ENCODE data around the gene NLRP3.

Gene NLRP3

DNA sequence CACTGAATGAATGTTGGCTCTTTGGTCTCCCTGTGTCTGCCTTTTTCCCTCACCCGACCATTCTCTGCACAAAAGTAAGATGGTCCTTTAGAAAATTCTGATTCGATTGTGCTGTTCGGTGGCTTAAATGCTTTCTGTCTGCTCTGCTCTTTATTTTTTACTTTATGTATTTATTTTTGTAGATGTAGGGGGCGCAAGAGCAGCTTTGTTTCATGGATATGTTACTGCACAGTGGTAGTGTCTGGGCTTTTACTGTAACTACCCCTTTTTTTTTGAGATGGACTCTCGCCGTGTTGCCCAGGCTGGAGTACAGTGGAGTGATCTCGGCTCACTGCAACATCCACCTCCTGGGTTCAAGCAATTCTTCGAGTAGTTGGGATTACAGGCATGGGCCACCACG lies 15.7 kb downstream of the NLRP3 start:
- Histone ChIP-seq H3K4me3 (ENCODE audit: low read depth, low read length) (no peak overlapping the region), H3K27ac (no peak overlapping the region), H3K9me3 (ENCODE audit: severe bottlenecking) (no peaks in the 10 kb centered on the region), H3K36me3 (no peaks in the 10 kb centered on the region), H3K27me3 (ENCODE audit: insufficient read depth, low read depth, severe bottlenecking) (peaks cover 79% of the 10 kb centered on the region)
- DNase-seq: no peak
- TF ChIP-seq, protein P1, sequence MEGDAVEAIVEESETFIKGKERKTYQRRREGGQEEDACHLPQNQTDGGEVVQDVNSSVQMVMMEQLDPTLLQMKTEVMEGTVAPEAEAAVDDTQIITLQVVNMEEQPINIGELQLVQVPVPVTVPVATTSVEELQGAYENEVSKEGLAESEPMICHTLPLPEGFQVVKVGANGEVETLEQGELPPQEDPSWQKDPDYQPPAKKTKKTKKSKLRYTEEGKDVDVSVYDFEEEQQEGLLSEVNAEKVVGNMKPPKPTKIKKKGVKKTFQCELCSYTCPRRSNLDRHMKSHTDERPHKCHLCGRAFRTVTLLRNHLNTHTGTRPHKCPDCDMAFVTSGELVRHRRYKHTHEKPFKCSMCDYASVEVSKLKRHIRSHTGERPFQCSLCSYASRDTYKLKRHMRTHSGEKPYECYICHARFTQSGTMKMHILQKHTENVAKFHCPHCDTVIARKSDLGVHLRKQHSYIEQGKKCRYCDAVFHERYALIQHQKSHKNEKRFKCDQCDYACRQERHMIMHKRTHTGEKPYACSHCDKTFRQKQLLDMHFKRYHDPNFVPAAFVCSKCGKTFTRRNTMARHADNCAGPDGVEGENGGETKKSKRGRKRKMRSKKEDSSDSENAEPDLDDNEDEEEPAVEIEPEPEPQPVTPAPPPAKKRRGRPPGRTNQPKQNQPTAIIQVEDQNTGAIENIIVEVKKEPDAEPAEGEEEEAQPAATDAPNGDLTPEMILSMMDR (IDR thresholded peaks at IDR 0.05; ENCODE audit: low read depth, low read length): no peak

DNA sequence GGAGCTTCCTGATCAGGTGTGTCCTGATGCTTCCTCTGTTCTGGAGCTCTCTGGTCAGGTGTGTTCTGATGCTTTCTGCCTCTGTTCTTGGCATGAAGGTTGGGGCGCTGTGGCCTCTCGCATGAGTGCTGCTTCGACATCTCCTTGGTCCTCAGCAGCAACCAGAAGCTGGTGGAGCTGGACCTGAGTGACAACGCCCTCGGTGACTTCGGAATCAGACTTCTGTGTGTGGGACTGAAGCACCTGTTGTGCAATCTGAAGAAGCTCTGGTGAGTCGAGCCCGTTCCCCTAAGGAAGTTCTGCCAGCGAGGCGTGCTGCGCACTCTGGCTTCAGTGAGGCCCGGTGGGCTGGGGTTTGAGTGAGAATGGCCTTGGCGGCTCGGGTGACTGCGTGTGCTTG lies 18.0 kb downstream of the NLRP3 start:
- Histone ChIP-seq H3K36me3 (no peaks in the 10 kb centered on the region), H3K27me3 (ENCODE audit: insufficient read depth, low read depth, severe bottlenecking) (peaks cover 77% of the 10 kb centered on the region), H3K4me3 (ENCODE audit: low read depth, low read length) (no peak overlapping the region), H3K9me3 (ENCODE audit: severe bottlenecking) (no peaks in the 10 kb centered on the region), H3K27ac (no peak overlapping the region)
- TF ChIP-seq, protein P1 (IDR thresholded peaks at IDR 0.05; ENCODE audit: low read depth, low read length): no peak
- DNase-seq: no peak

GRCh38 chr1:247435030-247435758 lies 19.2 kb downstream of the NLRP3 start:
- TF ChIP-seq, protein P1 (IDR thresholded peaks at IDR 0.05; ENCODE audit: low read depth, low read length): no peak
- Histone ChIP-seq H3K36me3 (no peaks in the 10 kb centered on the region), H3K4me3 (ENCODE audit: low read depth, low read length) (no peak overlapping the region), H3K27me3 (ENCODE audit: insufficient read depth, low read depth, severe bottlenecking) (peaks cover 74% of the 10 kb centered on the region), H3K9me3 (ENCODE audit: severe bottlenecking) (no peaks in the 10 kb centered on the region), H3K27ac (no peak overlapping the region)
- no peak for DNase-seq

GRCh38 chr1:247435759-247436147 lies 19.8 kb downstream of the NLRP3 start:
- Histone ChIP-seq H3K36me3 (no peaks in the 10 kb centered on the region), H3K27ac (no peak overlapping the region), H3K4me3 (ENCODE audit: low read depth, low read length) (no peak overlapping the region), H3K27me3 (ENCODE audit: insufficient read depth, low read depth, severe bottlenecking) (peaks cover 75% of the 10 kb centered on the region), H3K9me3 (ENCODE audit: severe bottlenecking) (no peaks in the 10 kb centered on the region)
- DNase-seq: no peak
- TF ChIP-seq, protein P1 (IDR thresholded peaks at IDR 0.05; ENCODE audit: low read depth, low read length): no peak

DNA sequence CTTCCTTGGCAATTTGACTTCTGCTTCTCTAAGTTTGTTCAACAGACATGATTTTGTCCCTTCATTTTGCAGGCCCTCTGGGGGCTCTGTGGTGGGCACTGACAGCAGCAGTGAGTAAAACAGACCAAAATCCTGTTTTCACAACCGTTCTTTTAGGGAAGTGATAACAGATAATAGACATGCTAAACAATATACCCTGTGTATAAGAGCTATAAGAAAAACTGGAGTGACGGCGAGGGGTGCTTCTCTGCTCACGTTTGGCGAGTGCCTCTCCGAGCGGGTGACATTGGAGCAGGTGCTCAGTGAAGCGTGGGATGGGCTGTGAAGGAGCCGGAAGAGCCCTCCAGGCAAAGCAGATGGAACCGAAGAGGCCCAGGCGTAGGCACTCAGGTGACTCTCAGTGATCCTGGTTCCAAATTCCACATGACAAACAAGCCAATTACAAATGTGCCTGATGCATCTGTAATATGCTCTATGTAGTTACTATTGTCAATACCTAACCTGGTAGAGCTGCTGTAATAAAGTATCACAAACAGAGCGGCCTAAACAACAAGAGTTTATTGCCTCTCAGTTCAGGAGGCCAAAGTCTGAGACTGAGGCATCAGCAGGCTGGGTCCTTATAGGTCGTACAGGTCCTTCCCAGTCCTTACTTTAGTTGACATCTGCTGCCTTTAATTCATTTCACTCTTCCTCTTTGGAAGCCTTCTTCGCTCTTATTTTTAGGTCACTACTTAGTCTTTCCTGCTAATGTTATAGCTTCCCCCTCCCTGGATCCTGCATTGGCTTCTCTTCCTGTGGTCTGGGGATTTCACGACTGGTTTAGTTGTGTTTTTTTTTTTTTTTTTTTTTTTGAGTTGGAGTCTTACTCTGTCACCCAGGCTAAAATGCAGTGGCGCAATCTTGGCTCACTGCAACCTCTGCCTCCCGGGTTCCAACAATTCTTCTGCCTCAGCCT lies 21.9 kb downstream of the NLRP3 start:
- Histone ChIP-seq H3K4me3 (ENCODE audit: low read depth, low read length) (no peak overlapping the region), H3K27me3 (ENCODE audit: insufficient read depth, low read depth, severe bottlenecking) (peaks cover 72% of the 10 kb centered on the region), H3K27ac (no peak overlapping the region), H3K36me3 (no peaks in the 10 kb centered on the region), H3K9me3 (ENCODE audit: severe bottlenecking) (no peaks in the 10 kb centered on the region)
- no peak for DNase-seq
- TF ChIP-seq, protein P1 (IDR thresholded peaks at IDR 0.05; ENCODE audit: low read depth, low read length): no peak

Data from WERI-Rb-1 (cell line).